Neural crest cell (in vitro differentiated cells): ENCODE results near the gene NFIX. TPM values are rescaled to one million over a fixed set of nuclear protein-coding genes. Genes with fewer than 3 reads are reported as not detected.

ENCODE experiments used
- DNase-seq: peaks from one replicate; pipeline ENCODE4 v3.0.0; 2021; ENCODE audit warnings: low read depth, mixed read lengths, low spot score
- H3K27ac Mint-ChIP-seq: one replicate; pipeline ENCODE4 v1.8.0; 2021; ENCODE audit warnings: mild to moderate bottlenecking, mixed read lengths; ENCODE audit not compliant: unreplicated experiment
- H3K27me3 Mint-ChIP-seq: 2 replicates; pipeline ENCODE4 v1.8.0; 2021; ENCODE audit warnings: low read depth, mild to moderate bottlenecking, mixed read lengths
- H3K36me3 Mint-ChIP-seq: 2 replicates; pipeline ENCODE4 v1.8.0; 2021; ENCODE audit warnings: low read depth, mild to moderate bottlenecking, mixed read lengths
- H3K4me1 Mint-ChIP-seq: 2 replicates; pipeline ENCODE4 v1.8.0; 2021; ENCODE audit warnings: mixed read lengths
- H3K4me3 Mint-ChIP-seq: one replicate; pipeline ENCODE4 v1.8.0; 2021; ENCODE audit warnings: mild to moderate bottlenecking, mixed read lengths
- H3K9me3 Mint-ChIP-seq: 2 replicates; pipeline ENCODE4 v1.8.0; 2021; ENCODE audit warnings: mixed read lengths
- CTCF ChIP-seq: fragments of 200-600 bp; sonication (generic); conservative IDR thresholded peaks from 2 replicates; pipeline ENCODE4 v1.5.0; 2021; ENCODE audit warnings: antibody characterized with exemption, mild to moderate bottlenecking
- total RNA-seq: library from RNA; stranded (reverse); gene quantifications from 2 replicates; pipeline ENCODE4 v1.2.1, GENCODE V29; 2021

NFIX gene
- total RNA-seq, 1 donor from 2014 or later: 0.68 TPM

- peaks cover 3% of the 10 kb centered on the region for H3K4me1 Mint-ChIP-seq
- peaks cover 86% of the 10 kb centered on the region for H3K27me3 Mint-ChIP-seq
- no peak for DNase-seq
- no peak for TF ChIP-seq CTCF
- H3K4me3 Mint-ChIP-seq: peak overlapping the region; percentile 38
- H3K36me3 Mint-ChIP-seq: no peaks in the 10 kb centered on the region
- H3K27ac Mint-ChIP-seq: no peak overlapping the region
- no peaks in the 10 kb centered on the region for H3K9me3 Mint-ChIP-seq
Measured at GRCh38 chr19:13001166-13001501, 5.9 kb downstream of the NFIX start.

DNA sequence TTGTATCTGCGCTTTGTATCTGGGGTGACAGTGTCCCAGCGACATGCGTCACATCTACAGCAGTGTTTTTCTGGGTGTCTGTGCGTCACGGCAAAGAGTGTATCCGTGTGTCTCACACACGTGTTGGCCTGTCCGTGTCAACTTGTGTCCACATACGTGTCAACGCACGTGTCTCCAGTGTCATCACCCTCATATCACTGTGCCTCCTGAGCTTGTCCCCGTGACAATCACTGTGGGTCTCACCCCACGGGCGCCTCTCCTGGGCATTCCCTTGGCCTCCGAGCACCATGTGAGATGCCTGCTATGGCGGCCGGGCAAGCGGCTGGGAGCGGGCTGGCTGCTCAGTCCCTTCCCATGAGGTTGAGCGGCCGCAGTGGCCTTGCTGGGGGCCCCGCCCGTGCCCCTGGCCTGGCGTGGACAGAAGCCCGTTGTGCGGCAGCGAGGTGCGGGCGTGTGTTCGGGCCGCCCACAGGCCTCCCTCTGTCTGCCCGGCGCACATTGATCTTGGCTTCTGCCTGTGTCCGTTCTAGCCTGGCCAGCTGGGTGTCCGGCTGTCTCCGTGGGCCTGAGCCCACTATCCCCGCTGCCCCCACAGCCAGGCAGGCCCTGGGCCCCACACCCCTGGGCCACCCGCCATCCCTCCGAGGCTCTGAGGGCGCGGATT is 6.4 kb downstream of the NFIX start:
- no peak overlapping the region for H3K27ac Mint-ChIP-seq
- TF ChIP-seq CTCF: no peak
- no peaks in the 10 kb centered on the region for H3K36me3 Mint-ChIP-seq

GRCh38 chr19:13002166-13002898 is 7.1 kb downstream of the NFIX start:
- H3K27ac Mint-ChIP-seq: no peak overlapping the region
- no peaks in the 10 kb centered on the region for H3K9me3 Mint-ChIP-seq
- H3K36me3 Mint-ChIP-seq: no peaks in the 10 kb centered on the region
- no peak for DNase-seq
- no peak overlapping the region for H3K4me3 Mint-ChIP-seq
- H3K4me1 Mint-ChIP-seq: peaks cover 3% of the 10 kb centered on the region
- H3K27me3 Mint-ChIP-seq: peaks cover 86% of the 10 kb centered on the region
- TF ChIP-seq CTCF: no peak

More for the DNA sequence above, 6.4 kb downstream of the NFIX start:
- DNase-seq: no peak
- H3K27me3 Mint-ChIP-seq: peaks cover 87% of the 10 kb centered on the region
- H3K9me3 Mint-ChIP-seq: no peaks in the 10 kb centered on the region
- H3K4me3 Mint-ChIP-seq: peak overlapping the region; percentile 38
- H3K4me1 Mint-ChIP-seq: peaks cover 3% of the 10 kb centered on the region

DNA sequence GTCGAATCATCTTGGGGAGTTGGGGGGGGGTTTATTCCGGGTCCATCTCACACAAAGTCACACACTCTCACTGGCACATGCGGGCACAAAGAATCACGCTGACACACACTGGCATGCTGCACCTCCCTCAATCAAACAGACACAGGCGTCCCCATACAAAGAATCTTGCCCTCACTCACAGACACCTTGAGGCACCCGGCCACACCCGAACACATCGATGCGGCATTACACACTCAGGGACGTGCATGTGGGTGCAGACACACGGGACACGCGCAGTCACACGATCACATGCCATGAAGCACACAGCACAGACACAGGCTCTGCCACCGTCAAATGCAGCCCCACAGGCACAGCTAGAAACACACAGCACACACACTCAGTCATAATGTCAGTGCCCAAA is 7.8 kb downstream of the NFIX start:
- TF ChIP-seq CTCF: no peak
- no peak for DNase-seq
- no peaks in the 10 kb centered on the region for H3K36me3 Mint-ChIP-seq
- H3K27ac Mint-ChIP-seq: no peak overlapping the region
- H3K4me1 Mint-ChIP-seq: peaks cover under 1% of the 10 kb centered on the region
- H3K27me3 Mint-ChIP-seq: peaks cover 86% of the 10 kb centered on the region
- no peak overlapping the region for H3K4me3 Mint-ChIP-seq
- no peaks in the 10 kb centered on the region for H3K9me3 Mint-ChIP-seq

DNA sequence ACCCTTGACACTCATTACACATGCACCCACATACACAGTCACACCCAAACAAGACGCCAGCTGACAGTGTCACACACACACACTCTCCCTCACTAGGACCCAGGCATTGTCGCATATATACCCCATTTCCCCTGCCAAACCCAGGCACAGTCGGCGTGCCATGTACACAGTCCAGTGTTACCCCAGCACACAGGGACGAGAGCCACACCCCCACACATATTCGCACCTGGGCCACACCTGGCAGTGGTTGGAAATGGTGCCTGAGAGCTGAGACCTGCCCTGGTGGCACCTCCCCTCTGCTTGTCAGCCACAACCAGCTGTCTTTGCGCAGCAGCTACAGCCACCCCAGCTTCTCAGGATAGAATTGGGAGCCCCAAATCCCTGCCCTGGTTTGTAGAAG is 9.0 kb downstream of the NFIX start:
- no peak for TF ChIP-seq CTCF
- Mint-ChIP-seq H3K4me3 (no peak overlapping the region), H3K4me1 (no peaks in the 10 kb centered on the region), H3K27ac (no peak overlapping the region), H3K27me3 (peaks cover 86% of the 10 kb centered on the region), H3K9me3 (no peaks in the 10 kb centered on the region), H3K36me3 (no peaks in the 10 kb centered on the region)
- no peak for DNase-seq
